ENCODE measurements around the gene ASB16. TPM values are rescaled to one million over a fixed set of nuclear protein-coding genes. Genes with fewer than 3 reads are reported as not detected.
A peak's percentile ranks its signal among the peaks of the same experiment; 100 is the strongest.

The ASB16 gene
- total and polyA plus RNA-seq, 2 donors (not counting 1 experiment from before 2014, with no cell fraction given) = 0.17 TPM; not detected in 1

DNA sequence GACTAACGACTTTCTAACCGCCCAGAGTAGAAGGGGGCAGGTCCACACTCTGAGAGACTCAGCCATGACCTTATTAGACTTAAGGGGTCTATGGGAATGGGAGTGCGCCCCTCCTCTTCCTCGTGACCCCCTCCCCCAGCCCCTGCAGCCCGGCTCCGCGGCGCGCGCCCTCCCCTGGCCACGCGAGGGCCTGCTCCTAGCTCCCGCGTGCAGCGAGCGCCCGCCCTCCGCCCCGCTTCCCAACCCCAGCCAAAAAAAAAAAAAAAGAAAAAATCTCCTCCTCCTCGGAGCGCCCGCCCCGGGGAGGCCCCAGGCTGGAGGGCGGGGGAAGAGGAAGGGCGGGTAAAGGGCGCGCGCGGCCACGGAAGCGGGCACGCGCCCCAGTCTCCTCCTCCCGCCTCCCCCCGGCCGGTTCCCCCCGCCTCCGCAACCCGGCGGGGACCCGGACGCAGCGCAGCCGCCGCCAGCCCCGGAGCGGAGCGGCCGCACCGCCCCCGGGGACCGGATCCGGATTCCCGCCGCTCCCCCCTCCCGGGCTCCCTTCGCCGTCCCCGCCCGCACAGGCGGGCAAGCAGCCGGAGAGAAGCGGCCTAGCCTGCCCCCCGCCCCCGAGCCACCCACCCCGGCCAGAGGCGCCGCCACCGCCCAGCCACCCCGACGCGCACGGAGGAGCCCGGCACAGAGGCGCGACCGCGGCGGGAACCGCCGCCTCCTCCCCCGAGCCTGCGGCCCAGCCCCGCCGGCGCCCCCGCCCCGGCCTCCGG lies 48.0 kb downstream of the ASB16 start:
- Histone ChIP-seq H3K9me3 (ENCODE audit: control insufficient read depth, insufficient read depth, low read depth, low read length) (no peaks in the 10 kb centered on the region), H3K27ac (ENCODE audit: insufficient read depth, low read length) (peak overlapping the region; percentile 67), H3K4me2 (ENCODE audit: extremely low read depth, insufficient read depth, low read length) (peak overlapping the region; percentile 98), H4K20me1 (ENCODE audit: control insufficient read depth, extremely low read depth, insufficient read depth, low read length) (no peaks in the 10 kb centered on the region), H3K79me2 (ENCODE audit: control insufficient read depth, insufficient read depth, low read length) (peaks cover 33% of the 10 kb centered on the region), H3K4me1 (ENCODE audit: control insufficient read depth, extremely low read depth, insufficient read depth, low read length) (peaks cover 18% of the 10 kb centered on the region), H3K4me3 (replicated peaks in 1 of 4; ENCODE audit: control extremely low read depth in 1 of 4, insufficient read depth in 1 of 4, low read depth in 3 of 4, low read length in 4 of 4) (peak overlapping the region; percentile 37 to 92 (median 70)), H3K36me3 (ENCODE audit: control insufficient read depth, insufficient read depth, low read length) (peaks cover 24% of the 10 kb centered on the region), H2AFZ (ENCODE audit: low read length) (no peak overlapping the region), H3K27me3 (ENCODE audit: control insufficient read depth, insufficient read depth, low read length) (no peaks in the 10 kb centered on the region), H3K9ac (ENCODE audit: insufficient read depth, low read length) (peak overlapping the region; percentile 88)
- DNase-seq (ENCODE audit: low read depth in 2 of 2) = peak; percentile 86 to 87
- TF ChIP-seq, protein P1, sequence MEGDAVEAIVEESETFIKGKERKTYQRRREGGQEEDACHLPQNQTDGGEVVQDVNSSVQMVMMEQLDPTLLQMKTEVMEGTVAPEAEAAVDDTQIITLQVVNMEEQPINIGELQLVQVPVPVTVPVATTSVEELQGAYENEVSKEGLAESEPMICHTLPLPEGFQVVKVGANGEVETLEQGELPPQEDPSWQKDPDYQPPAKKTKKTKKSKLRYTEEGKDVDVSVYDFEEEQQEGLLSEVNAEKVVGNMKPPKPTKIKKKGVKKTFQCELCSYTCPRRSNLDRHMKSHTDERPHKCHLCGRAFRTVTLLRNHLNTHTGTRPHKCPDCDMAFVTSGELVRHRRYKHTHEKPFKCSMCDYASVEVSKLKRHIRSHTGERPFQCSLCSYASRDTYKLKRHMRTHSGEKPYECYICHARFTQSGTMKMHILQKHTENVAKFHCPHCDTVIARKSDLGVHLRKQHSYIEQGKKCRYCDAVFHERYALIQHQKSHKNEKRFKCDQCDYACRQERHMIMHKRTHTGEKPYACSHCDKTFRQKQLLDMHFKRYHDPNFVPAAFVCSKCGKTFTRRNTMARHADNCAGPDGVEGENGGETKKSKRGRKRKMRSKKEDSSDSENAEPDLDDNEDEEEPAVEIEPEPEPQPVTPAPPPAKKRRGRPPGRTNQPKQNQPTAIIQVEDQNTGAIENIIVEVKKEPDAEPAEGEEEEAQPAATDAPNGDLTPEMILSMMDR (conservative IDR thresholded peaks at IDR 0.05 in 1 of 2, IDR thresholded peaks at IDR 0.05 in 1 of 2; ENCODE audit: low read depth in 1 of 2, low read length in 2 of 2) = peak; percentile 32 to 38
- no peak for TF ChIP-seq EZH2 (IDR thresholded peaks at IDR 0.05; ENCODE audit: low read length, missing control alignments)

DNA sequence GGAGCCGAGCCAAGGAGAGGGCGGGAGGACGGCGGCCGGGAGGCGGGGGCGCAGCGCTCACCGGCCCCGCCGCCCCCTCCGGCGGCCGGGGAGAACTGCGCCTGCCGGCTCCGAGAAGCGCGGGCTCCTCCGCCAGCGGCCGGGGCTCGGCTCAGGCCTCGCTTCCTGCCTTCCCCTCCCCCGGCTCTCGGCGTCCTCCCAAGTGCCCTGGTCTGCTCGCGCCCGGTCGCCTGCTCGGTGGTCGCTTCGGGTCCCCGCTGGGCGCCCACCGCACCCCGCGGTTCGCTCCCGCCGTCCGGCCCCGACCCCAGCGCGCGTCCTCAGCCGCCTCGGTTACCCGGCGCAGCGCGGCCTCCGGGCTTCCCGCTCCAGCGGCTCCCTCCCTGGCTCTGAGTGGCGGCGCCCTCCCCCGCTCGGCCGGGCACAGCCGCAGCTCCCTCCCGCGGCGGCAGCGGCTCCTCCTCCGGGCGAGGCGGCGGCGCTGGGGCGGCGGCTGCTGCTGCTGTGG lies 48.7 kb downstream of the ASB16 start:
- H3K27ac ChIP-seq (ENCODE audit: insufficient read depth, low read length) = peak overlapping the region; percentile 83
- H3K9ac ChIP-seq (ENCODE audit: insufficient read depth, low read length) = peak overlapping the region; percentile 88
- TF ChIP-seq EZH2 (IDR thresholded peaks at IDR 0.05; ENCODE audit: low read length, missing control alignments) = no peak
- TF ChIP-seq, protein P1 (conservative IDR thresholded peaks at IDR 0.05 in 1 of 2, IDR thresholded peaks at IDR 0.05 in 1 of 2; ENCODE audit: low read depth in 1 of 2, low read length in 2 of 2) = peak in 1 of 2 donors; percentile 33
- no peaks in the 10 kb centered on the region for H3K27me3 ChIP-seq (ENCODE audit: control insufficient read depth, insufficient read depth, low read length)
- DNase-seq (ENCODE audit: low read depth in 2 of 2) = peak; percentile 58 to 67
- peak overlapping the region in 2 of 4 experiments; percentile 65 to 92 for H3K4me3 ChIP-seq (replicated peaks in 1 of 4; ENCODE audit: control extremely low read depth in 1 of 4, insufficient read depth in 1 of 4, low read depth in 3 of 4, low read length in 4 of 4)
- peaks cover 19% of the 10 kb centered on the region for H3K36me3 ChIP-seq (ENCODE audit: control insufficient read depth, insufficient read depth, low read length)
- no peaks in the 10 kb centered on the region for H3K9me3 ChIP-seq (ENCODE audit: control insufficient read depth, insufficient read depth, low read depth, low read length)
- peaks cover 20% of the 10 kb centered on the region for H3K4me1 ChIP-seq (ENCODE audit: control insufficient read depth, extremely low read depth, insufficient read depth, low read length)
- H3K4me2 ChIP-seq (ENCODE audit: extremely low read depth, insufficient read depth, low read length) = no peak overlapping the region
- no peaks in the 10 kb centered on the region for H4K20me1 ChIP-seq (ENCODE audit: control insufficient read depth, extremely low read depth, insufficient read depth, low read length)
- no peak overlapping the region for H2AFZ ChIP-seq (ENCODE audit: low read length)
- peaks cover 33% of the 10 kb centered on the region for H3K79me2 ChIP-seq (ENCODE audit: control insufficient read depth, insufficient read depth, low read length)

DNA sequence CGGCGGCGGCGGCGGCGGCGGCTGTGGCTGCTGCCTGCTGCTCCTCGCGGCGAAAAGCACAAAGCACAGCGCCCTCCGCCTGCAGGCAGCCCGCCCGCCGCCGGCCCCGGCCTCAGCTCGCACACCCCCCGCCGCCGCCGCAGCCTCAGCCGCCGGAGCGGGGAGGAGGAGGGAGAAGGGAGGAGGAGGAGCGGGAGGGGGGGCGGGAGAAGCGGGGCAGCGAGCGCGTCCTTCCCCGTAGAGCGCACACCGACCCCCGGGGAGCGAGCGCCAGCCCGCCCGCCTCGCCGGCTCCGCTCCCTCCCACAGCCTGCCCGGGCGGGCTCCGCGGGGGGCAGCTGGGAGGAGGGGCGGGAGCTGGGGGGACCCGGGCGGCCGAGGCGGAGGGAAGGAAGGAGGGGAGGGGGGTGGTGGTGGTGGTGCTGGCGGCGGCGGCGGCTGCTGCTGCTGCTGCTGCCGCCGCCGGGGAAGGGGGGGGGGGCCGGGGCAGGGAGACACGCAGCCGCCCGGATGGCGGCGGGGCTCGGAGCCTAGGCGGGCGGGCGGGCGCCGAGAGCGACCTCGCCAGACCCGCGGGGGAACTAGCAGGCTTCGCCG lies 49.2 kb downstream of the ASB16 start, which contains the start of gene UBTF:
TSS of gene UBTF (minus strand) at position 60 of the 597 bp plus-strand sequence. CDS start 1,446 bp downstream, outside the sequence.
- Histone ChIP-seq H3K27ac (ENCODE audit: insufficient read depth, low read length) (peak within 1 kb of the TSS; percentile 83), H3K4me2 (ENCODE audit: extremely low read depth, insufficient read depth, low read length) (no peak within 1 kb of the TSS), H4K20me1 (ENCODE audit: control insufficient read depth, extremely low read depth, insufficient read depth, low read length) (no peaks in the 10 kb centered on the region), H3K4me3 (replicated peaks in 1 of 4; ENCODE audit: control extremely low read depth in 1 of 4, insufficient read depth in 1 of 4, low read depth in 3 of 4, low read length in 4 of 4) (peak within 1 kb of the TSS; percentile 53 to 92 (median 73)), H3K9me3 (ENCODE audit: control insufficient read depth, insufficient read depth, low read depth, low read length) (no peaks in the 10 kb centered on the region), H3K79me2 (ENCODE audit: control insufficient read depth, insufficient read depth, low read length) (peaks cover 33% of the 10 kb centered on the region), H3K4me1 (ENCODE audit: control insufficient read depth, extremely low read depth, insufficient read depth, low read length) (peaks cover 20% of the 10 kb centered on the region), H3K27me3 (ENCODE audit: control insufficient read depth, insufficient read depth, low read length) (no peaks in the 10 kb centered on the region), H2AFZ (ENCODE audit: low read length) (no peak within 1 kb of the TSS), H3K36me3 (ENCODE audit: control insufficient read depth, insufficient read depth, low read length) (peaks cover 14% of the 10 kb centered on the region), H3K9ac (ENCODE audit: insufficient read depth, low read length) (peak within 1 kb of the TSS; percentile 88)
- TF ChIP-seq EZH2 (IDR thresholded peaks at IDR 0.05; ENCODE audit: low read length, missing control alignments) = no peak
- TF ChIP-seq, protein P1 (conservative IDR thresholded peaks at IDR 0.05 in 1 of 2, IDR thresholded peaks at IDR 0.05 in 1 of 2; ENCODE audit: low read depth in 1 of 2, low read length in 2 of 2) = no peak
- DNase-seq (ENCODE audit: low read depth in 2 of 2) = peak; percentile 61 to 67
